Activated T-helper 2 cell treated with anti-CD3 and anti-CD28 coated beads, Interferon-gamma antibody, Interleukin-2, Interleukin-4, amounts not matched to agents 10 μg/mL and 5 μg/mL and 100 μg/mL, durations not matched to agents 14 hours and 24 hours and 36 hours (primary cell): ENCODE data around the gene AUNIP. TPM values are rescaled to one million over a fixed set of nuclear protein-coding genes. Genes with fewer than 3 reads are reported as not detected.

ENCODE experiments used
- DNase-seq: peaks from one replicate; pipeline ENCODE4 v3.0.0; 2021; ENCODE audit warnings: low spot score
- H3K27ac Mint-ChIP-seq: one replicate; pipeline ENCODE4 v1.8.0; 2021; ENCODE audit warnings: mixed read lengths
- H3K27me3 Mint-ChIP-seq: one replicate; pipeline ENCODE4 v1.8.0; 2021; ENCODE audit warnings: low read depth, mixed read lengths
- H3K36me3 Mint-ChIP-seq: one replicate; pipeline ENCODE4 v1.8.0; 2021; ENCODE audit warnings: low read depth, mixed read lengths
- H3K4me1 Mint-ChIP-seq: one replicate; pipeline ENCODE4 v1.8.0; 2021; ENCODE audit warnings: low read depth, mixed read lengths
- H3K4me3 Mint-ChIP-seq: one replicate; pipeline ENCODE4 v1.8.0; 2021; ENCODE audit warnings: low read depth, mild to moderate bottlenecking, moderate library complexity, mixed read lengths
- H3K9me3 Mint-ChIP-seq: one replicate; pipeline ENCODE4 v1.8.0; 2021; ENCODE audit warnings: mixed read lengths
- intact Hi-C: fragments of 100-400 bp; cut with micrococcal nuclease; formaldehyde crosslinking; loops from one replicate; pipeline ENCODE4 v1.15.1; 2023
- total RNA-seq: library from RNA; stranded (reverse); gene quantifications from 2 replicates; pipeline ENCODE4 v1.2.3, GENCODE V29; 2022

AUNIP gene
- total RNA-seq, 1 donor from 2014 or later, result 10.9 TPM

DNA sequence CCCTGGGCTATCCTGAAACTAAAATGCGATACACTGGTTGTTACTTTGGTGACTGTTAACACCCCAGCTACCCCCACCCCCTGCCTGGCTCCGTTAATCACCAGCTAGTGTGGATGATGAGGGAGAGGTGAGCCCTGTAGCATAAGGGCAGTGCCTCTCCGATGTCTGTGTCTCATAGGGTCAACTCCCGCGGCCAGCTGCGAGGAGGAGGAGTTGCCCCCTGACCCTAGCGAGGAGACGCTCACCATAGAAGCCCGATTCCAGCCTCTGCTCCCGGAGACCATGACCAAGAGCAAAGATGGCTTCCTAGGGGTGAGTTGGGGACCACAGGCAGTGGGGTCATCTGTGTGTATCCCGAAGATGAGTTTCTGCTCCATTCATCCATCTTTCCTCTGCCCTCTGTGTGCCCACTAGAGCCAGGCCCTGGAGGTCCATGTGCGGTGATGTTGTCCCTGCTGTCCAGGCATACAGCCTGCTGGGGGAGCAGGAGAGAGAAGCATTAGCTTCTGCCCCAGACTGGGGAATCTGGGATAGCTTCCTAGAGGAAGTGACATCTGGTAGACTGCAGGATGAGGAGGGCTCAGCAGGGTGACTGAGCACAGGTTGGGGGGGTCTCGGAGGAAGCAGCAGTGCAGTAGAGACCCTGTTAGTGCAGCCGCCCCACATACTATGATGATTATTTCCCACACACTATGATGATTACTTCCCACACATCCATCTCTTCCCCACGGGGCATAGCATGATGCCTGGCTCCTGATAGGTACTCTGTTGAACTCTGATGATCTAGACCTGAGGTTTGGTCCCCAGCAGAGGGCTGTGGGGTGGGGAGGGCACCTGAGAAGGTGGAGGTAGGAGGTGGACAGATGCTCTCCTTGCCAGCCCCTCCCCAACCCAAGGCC is 54.0 kb downstream of the AUNIP start:
- Mint-ChIP-seq H3K36me3 (no peaks in the 10 kb centered on the region), H3K27ac (no peak overlapping the region), H3K4me1 (peaks cover 16% of the 10 kb centered on the region), H3K9me3 (no peaks in the 10 kb centered on the region), H3K27me3 (peaks cover 16% of the 10 kb centered on the region), H3K4me3 (no peak overlapping the region)
- intact Hi-C loops, result no loop called here
- no peak for DNase-seq

DNA sequence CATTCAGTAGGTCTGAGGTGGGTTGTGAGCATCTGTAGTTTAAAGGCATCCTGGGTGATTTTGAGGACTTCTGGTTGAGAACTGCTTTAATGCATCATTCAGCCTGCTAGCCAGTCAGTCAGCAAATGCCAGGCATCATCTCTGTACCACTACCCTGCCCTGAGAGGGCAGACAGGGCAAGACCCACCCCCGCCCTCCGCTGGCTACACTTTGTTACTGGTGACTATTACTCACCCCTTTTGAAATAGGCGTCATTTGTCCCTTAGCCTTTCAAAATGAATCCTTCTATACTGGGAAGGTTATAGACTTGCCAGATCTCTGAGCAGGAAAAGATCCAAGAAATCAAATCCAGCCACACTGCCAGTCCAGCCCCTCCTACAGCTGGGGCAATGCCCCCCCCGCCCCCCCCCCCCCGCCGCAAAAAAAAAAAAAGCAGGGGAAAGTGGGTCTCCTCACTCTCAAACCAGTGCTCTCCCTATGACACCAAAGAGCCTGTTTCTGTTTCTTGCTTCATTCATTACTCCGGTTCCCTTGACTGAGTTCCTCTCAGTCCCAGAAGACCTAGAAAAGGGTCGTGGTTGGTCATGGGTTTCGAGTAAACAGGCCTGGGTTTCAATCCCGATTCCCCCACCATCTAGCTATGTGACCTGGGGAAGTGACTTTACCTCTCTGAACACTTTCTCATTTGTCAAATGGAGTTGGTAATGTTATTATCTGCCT is 54.9 kb downstream of the AUNIP start:
- peaks cover 16% of the 10 kb centered on the region for H3K4me1 Mint-ChIP-seq
- H3K27ac Mint-ChIP-seq, result no peak overlapping the region
- H3K36me3 Mint-ChIP-seq, result no peaks in the 10 kb centered on the region
- H3K4me3 Mint-ChIP-seq, result no peak overlapping the region
- intact Hi-C loops, result no loop called here
- H3K9me3 Mint-ChIP-seq, result no peaks in the 10 kb centered on the region
- peaks cover 18% of the 10 kb centered on the region for H3K27me3 Mint-ChIP-seq
- DNase-seq, result no peak

DNA sequence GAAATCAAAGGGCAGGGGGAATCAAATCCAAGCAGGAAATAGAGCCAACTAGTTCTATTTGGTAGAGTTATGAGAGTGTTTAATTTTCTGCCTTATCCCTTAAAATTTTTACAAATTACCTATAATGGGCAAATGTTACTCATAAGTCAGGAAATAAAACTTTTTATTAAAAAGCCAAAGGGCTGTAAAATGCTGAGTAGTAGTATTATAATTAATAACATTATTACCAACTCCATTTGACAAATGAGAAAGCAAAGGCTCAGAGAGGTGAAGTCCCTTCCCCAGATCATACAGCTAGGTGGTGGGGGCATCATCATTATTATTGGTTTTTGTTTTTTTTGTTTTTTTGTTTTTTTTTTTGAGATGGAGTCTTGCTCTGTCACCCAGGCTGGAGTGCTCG is 55.9 kb downstream of the AUNIP start:
- DNase-seq, result no peak
- H3K27me3 Mint-ChIP-seq, result peaks cover 22% of the 10 kb centered on the region
- no peak overlapping the region for H3K27ac Mint-ChIP-seq
- no peaks in the 10 kb centered on the region for H3K36me3 Mint-ChIP-seq
- no peak overlapping the region for H3K4me3 Mint-ChIP-seq
- intact Hi-C loops, result no loop called here
- H3K9me3 Mint-ChIP-seq, result no peaks in the 10 kb centered on the region
- H3K4me1 Mint-ChIP-seq, result peaks cover 16% of the 10 kb centered on the region

DNA sequence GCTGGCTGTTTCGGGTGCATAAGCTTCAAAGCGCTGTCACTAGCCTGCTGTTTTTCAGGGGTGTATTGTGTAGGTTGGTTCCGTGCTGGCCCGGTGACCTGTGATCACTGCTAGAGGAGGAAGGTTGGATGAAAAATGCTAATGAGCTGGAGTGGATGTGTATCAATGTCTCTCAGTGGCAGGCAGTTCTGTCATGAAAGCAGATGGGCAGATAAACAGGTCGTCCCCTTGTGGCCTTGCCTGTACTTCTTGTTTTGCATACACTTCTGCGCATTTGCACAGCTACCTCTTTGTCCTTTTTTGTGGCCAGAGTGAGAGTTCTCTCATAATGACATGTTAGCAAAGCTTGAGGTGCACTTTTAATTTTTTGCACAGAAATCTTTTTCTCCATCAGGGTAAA is 56.3 kb downstream of the AUNIP start:
- no peak overlapping the region for H3K27ac Mint-ChIP-seq
- H3K27me3 Mint-ChIP-seq, result peaks cover 25% of the 10 kb centered on the region
- no peak overlapping the region for H3K4me3 Mint-ChIP-seq
- no peaks in the 10 kb centered on the region for H3K9me3 Mint-ChIP-seq
- H3K36me3 Mint-ChIP-seq, result no peaks in the 10 kb centered on the region
- intact Hi-C loops, result no loop called here
- no peak for DNase-seq
- H3K4me1 Mint-ChIP-seq, result peaks cover 16% of the 10 kb centered on the region

DNA sequence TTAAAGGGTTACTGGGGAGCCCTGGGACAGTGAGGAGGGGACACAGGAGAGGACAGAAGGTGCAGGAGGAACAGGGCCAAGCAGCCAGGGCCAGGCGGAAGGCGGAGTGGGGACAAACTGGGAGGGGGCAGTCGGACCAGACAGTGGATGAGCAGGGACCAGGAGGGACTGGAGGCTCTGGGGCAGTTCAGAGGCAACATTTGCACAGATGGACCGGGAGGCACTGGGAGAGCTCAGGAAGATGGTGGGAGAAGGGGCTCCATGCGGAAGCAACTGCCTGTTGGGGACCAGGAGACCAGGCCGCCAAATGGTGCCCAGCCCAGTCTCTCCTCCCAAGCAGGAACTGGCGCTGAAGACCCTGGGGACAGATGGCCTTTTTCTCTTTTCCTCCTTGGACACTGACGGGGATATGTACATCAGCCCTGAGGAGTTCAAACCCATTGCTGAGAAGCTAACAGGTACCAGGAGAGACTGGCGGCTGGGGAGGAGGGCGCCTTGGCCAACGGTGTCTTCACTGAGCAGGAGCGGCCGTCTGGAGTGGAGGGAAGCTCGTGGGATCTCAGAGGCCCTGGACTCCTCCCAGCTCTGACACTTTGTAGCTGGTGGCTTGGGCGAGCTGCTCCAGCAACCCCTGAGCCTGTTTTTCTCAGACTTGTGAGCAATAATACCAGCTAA is 58.4 kb downstream of the AUNIP start:
- DNase-seq, result no peak
- Mint-ChIP-seq H3K9me3 (no peaks in the 10 kb centered on the region), H3K27me3 (peaks cover 35% of the 10 kb centered on the region), H3K27ac (no peak overlapping the region), H3K36me3 (no peaks in the 10 kb centered on the region), H3K4me3 (peak overlapping the region; percentile 76), H3K4me1 (peaks cover 29% of the 10 kb centered on the region)
- intact Hi-C loops, result no loop called here

DNA sequence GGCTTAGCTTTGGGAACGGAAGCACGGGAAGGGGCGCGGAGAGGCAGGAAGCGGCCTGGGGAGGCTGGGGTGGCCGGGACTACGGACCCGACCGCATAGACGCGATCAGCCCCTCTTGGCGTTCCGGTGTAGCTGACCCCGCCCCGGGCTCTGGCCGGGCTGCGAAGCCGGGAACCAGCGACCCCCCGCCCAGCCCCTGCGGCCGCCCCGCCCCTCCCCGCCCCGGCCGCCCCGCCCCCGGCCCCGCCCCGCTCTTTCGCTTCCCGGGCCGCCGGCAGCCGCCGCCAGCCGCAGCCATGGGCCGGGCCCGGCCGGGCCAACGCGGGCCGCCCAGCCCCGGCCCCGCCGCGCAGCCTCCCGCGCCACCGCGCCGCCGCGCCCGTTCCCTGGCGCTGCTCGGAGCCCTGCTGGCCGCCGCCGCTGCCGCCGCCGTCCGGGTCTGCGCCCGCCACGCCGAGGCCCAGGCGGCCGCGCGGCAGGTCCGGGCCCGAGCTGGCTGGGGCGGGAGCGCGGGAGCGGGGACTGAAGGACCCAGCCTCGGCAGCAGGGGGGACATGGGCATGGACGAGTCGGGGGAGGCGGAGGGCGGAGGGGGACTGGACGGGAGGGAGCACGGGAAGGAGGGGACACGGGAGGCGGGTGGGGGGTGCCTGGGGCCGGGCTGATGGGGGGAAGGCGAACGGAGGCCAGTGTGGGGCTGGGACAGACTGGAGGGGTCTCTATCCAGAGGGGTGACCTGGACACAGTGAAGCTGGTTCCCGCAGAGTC is 59.1 kb downstream of the AUNIP start, which contains the start of gene SELENON:
SELENON (plus strand) TSS at position 259 of the 768 bp plus-strand sequence; CDS start at position 297, 38 bp downstream.
- Mint-ChIP-seq H3K27ac (no peak within 1 kb of the TSS), H3K27me3 (peaks cover 39% of the 10 kb centered on the region), H3K4me1 (peaks cover 29% of the 10 kb centered on the region), H3K9me3 (no peaks in the 10 kb centered on the region), H3K36me3 (no peaks in the 10 kb centered on the region), H3K4me3 (peak within 1 kb of the TSS; percentile 76)
- DNase-seq, result no peak
- intact Hi-C loops, result no loop called here

DNA sequence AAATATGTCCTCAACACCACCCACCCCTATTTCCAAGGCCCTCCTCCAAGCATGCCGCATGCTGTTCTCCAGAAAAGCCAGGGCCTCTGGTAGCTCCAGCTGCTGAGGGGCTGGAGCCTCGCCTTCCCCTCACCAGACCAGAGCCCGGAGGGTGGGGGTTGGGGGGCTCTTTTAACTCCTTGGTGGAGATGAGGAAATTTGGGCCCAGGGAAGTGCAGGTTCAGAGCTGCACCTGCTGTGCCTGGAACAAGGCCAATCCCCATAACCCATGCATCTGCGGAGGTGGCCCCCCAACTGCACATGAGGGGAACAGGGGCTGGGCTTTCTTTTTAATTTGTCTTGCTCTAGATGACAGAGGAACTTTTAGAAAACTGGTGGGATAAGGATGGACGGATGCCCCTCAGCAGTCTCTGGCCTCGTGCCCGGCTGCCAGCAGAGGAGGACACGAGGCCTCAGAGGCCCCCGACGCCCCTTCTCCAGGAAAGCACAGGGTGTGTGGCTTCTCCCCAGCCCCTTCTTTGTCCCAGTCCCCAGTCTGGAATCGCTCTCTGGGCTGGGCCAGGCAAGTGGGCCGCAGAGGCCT is 59.8 kb downstream of the AUNIP start:
- no peaks in the 10 kb centered on the region for H3K9me3 Mint-ChIP-seq
- peaks cover 45% of the 10 kb centered on the region for H3K27me3 Mint-ChIP-seq
- DNase-seq, result no peak
- no peak overlapping the region for H3K27ac Mint-ChIP-seq
- no peaks in the 10 kb centered on the region for H3K36me3 Mint-ChIP-seq
- peaks cover 29% of the 10 kb centered on the region for H3K4me1 Mint-ChIP-seq
- H3K4me3 Mint-ChIP-seq, result peak overlapping the region; percentile 40
- intact Hi-C loops, result no loop called here

DNA sequence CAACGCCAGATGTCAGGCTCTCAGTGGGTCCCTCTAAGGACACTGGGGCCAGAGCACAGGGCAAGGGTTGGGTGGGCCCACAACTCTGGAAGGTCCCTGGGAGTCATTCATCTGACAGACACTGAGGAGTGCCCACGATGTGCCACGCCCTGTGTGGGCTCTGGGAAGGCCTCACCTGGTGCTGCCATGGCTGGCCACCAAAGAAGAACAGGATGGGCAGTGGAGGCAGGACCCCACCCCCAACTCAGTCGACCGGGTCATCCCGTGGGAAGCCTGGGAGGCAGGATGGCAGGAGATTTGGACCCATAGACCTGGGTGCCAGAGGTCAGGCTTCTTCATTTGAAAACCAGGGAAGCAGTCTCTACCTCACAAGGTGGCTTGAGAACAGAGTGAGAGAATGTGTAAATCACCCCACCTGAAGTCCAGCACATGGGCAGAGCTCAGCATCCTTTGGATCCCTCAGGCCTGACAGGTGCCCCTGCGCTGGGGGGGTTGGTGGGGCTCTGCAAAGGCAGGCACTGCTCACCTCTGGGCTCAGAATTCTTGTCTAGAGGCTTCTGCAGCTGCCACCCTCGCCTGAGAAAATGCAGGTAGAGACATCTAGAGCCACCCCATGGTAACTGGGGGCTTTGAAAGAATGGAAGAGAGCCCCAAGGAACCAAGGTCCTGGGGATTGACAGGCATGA is 60.4 kb downstream of the AUNIP start:
- Mint-ChIP-seq H3K9me3 (no peaks in the 10 kb centered on the region), H3K36me3 (no peaks in the 10 kb centered on the region), H3K4me1 (peaks cover 25% of the 10 kb centered on the region), H3K27ac (no peak overlapping the region), H3K4me3 (peak overlapping the region; percentile 40), H3K27me3 (peaks cover 46% of the 10 kb centered on the region)
- DNase-seq, result no peak
- intact Hi-C loops, result no loop called here

DNA sequence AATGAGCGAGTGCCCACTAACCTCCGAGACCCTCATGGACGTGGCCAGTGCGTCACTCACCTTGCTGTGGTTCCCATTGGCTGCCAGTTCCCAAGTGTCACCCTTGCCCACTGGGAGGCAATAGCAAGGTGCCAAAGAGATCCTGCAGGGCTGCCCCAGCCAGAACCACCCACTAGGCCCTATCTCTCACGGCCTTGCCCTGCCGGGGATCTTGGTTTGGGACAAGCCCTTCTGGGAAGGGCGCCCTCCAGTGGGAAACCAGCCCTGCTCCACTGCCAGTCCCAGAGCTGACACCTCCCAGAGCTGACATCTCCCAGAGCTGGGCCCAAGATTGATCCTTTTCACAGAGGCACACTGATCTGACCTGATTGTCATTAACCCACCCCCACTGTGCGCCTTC is 61.3 kb downstream of the AUNIP start:
- Mint-ChIP-seq H3K9me3 (no peaks in the 10 kb centered on the region), H3K27ac (no peak overlapping the region), H3K27me3 (peaks cover 50% of the 10 kb centered on the region), H3K36me3 (no peaks in the 10 kb centered on the region), H3K4me3 (no peak overlapping the region), H3K4me1 (peaks cover 23% of the 10 kb centered on the region)
- intact Hi-C loops, result loop anchor here (2.0 kb wide), 2 partner anchors 121 to 187 kb away; no protein-coding TSS in a partner anchor
- no peak for DNase-seq

DNA sequence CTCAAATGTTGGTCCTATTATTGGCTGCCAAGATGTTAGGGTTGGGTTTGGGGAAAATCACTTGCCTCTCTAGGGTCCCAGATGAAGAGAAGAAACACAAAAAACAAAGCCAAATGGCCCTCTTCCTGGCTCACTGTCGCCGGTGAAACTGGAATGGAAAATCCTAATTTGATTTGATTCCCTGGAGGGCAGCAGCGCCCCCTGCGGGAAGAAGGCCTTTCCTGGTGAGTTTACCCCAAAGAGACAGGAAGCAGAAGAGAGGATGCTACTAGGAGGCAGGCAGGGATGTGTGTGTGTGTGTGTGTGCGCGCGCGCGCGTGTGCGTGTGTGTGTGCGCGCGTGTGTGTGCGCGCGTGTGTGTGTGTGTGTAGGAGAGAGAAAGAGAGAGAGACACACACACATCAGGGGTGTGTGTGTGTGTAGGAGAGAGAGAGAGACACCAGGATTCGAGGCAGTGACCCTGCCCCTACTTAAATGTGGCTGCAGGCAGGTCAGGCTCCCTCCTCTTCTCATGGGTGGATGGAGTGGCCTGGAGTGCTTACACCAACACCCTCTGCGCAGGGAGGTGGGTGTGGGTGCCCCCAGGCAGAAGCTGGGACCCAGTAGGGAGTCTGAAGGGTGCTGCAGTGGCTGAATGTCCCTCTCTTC is 62.3 kb downstream of the AUNIP start:
- peaks cover 52% of the 10 kb centered on the region for H3K27me3 Mint-ChIP-seq
- no peaks in the 10 kb centered on the region for H3K36me3 Mint-ChIP-seq
- peaks cover 15% of the 10 kb centered on the region for H3K4me1 Mint-ChIP-seq
- H3K9me3 Mint-ChIP-seq, result no peaks in the 10 kb centered on the region
- DNase-seq, result peak; percentile 67
- H3K27ac Mint-ChIP-seq, result no peak overlapping the region
- H3K4me3 Mint-ChIP-seq, result no peak overlapping the region
- intact Hi-C loops, result loop anchor here (2.0 kb wide), 2 partner anchors 120 to 186 kb away; no protein-coding TSS in a partner anchor
